Gastroesophageal sphincter (tissue), 3 donors: ENCODE results near the gene RBM23.

Experiments
- CTCF ChIP-seq, 4 experiments: fragments of 200-600 bp in 2 of 4; fragments of 450-650 bp in 2 of 4; sonication (generic) in 1 of 4; IDR thresholded peaks; one replicate each; pipeline ENCODE4 v1.5.1; 2017 to 2019; ENCODE audit warnings: antibody characterized with exemption in 4 of 4, mild to moderate bottlenecking in 2 of 4, moderate library complexity in 2 of 4
- EP300 ChIP-seq: sonication (generic); formaldehyde crosslinking; IDR thresholded peaks from one replicate; pipeline ENCODE4 v1.6.1; 2017; ENCODE audit warnings: antibody characterized with exemption, mild to moderate bottlenecking
- POLR2A ChIP-seq, 2 donors: fragments of 450-650 bp; IDR thresholded peaks; one replicate each; pipeline ENCODE4 v1.6.1; 2017; ENCODE audit warnings: antibody characterized with exemption in 2 of 2, mild to moderate bottlenecking in 2 of 2, moderate library complexity in 1 of 2
- POLR2AphosphoS5 ChIP-seq: sonication (generic); formaldehyde crosslinking; IDR thresholded peaks from one replicate; pipeline ENCODE4 v1.6.1; 2017; ENCODE audit warnings: antibody characterized with exemption

GRCh38 chr14:22932146-22932545 is 13.2 kb upstream of the RBM23 start:
- TF ChIP-seq CTCF (IDR thresholded peaks at IDR 0.05) (no peak), EP300 (no peak), POLR2A (IDR thresholded peaks at IDR 0.05) (no peak), POLR2AphosphoS5 (no peak)
